ENCODE measurements around the gene LAX1.

GRCh38 chr1:203778146-203778545 is 13.2 kb downstream of the LAX1 start:
- no peak for TF ChIP-seq CTCF (IDR thresholded peaks at IDR 0.05)
- TF ChIP-seq POLR2A (IDR thresholded peaks at IDR 0.05): no peak
- no peak for TF ChIP-seq EP300 (IDR thresholded peaks at IDR 0.05)

Measured in sigmoid colon (tissue), 4 donors.